HepG2 (cell line): ENCODE results near the gene DCST2. TPM values are rescaled to one million over a fixed set of nuclear protein-coding genes. Genes with fewer than 3 reads are reported as not detected.

ENCODE experiments used
- ARNT ChIP-seq: fragments of 450-650 bp; IDR thresholded peaks from 2 replicates; pipeline ENCODE4 v1.6.1; 2017
- CEBPZ ChIP-seq: IDR thresholded peaks from 2 replicates; pipeline ENCODE4 v1.6.1; 2012; ENCODE audit warnings: low read length, improper control_type of control experiment
- DR1 ChIP-seq: sonication (generic); formaldehyde crosslinking; IDR thresholded peaks from 2 replicates; pipeline ENCODE4 v1.8.0; 2021; ENCODE audit warnings: mild to moderate bottlenecking, missing genetic modification reagents, inconsistent platforms
- FOSL1 ChIP-seq: sonication (generic); formaldehyde crosslinking; IDR thresholded peaks from 2 replicates; pipeline ENCODE4 v1.9.0; 2021; ENCODE audit warnings: missing genetic modification reagents, borderline replicate concordance
- FOXM1 ChIP-seq: sonication (generic); formaldehyde crosslinking; IDR thresholded peaks from 2 replicates; pipeline ENCODE4 v1.5.0; 2020; ENCODE audit warnings: missing genetic modification reagents
- GLI4 ChIP-seq: sonication (generic); formaldehyde crosslinking; IDR thresholded peaks from 2 replicates; pipeline ENCODE4 v1.5.1; 2020; ENCODE audit warnings: missing genetic modification reagents, mild to moderate bottlenecking, moderate library complexity, borderline replicate concordance
- GPN1 ChIP-seq: sonication (generic); formaldehyde crosslinking; IDR thresholded peaks from 2 replicates; pipeline ENCODE4 v1.5.1; 2020; ENCODE audit warnings: missing genetic modification reagents, borderline replicate concordance
- HDAC1 ChIP-seq: sonication (generic); formaldehyde crosslinking; IDR thresholded peaks from 2 replicates; pipeline ENCODE4 v1.5.1; 2020; ENCODE audit warnings: mild to moderate bottlenecking, missing genetic modification reagents
- HDAC6 ChIP-seq: fragments of 200-600 bp; sonication (generic); IDR thresholded peaks from 2 replicates; pipeline ENCODE4 v1.7.0; 2017; ENCODE audit warnings: mild to moderate bottlenecking, antibody characterized with exemption, low read length, low read depth
- HMG20A ChIP-seq: IDR thresholded peaks from 2 replicates; pipeline ENCODE4 v1.6.1; 2016; ENCODE audit warnings: borderline replicate concordance
- JUND ChIP-seq: sonication (generic); formaldehyde crosslinking; IDR thresholded peaks from 2 replicates; pipeline ENCODE4 v1.8.0; 2022; ENCODE audit warnings: mild to moderate bottlenecking, missing genetic modification reagents
- KDM5A ChIP-seq: fragments of 200-600 bp; sonication (generic); IDR thresholded peaks from 2 replicates; pipeline ENCODE4 v1.7.0; 2018; ENCODE audit warnings: antibody characterized with exemption, mild to moderate bottlenecking, low read length, borderline replicate concordance
- MYNN ChIP-seq: sonication (generic); formaldehyde crosslinking; IDR thresholded peaks from 2 replicates; pipeline ENCODE4 v1.4.0; 2020; ENCODE audit warnings: mild to moderate bottlenecking, low read depth, missing genetic modification reagents
- NFE2 ChIP-seq: sonication (generic); formaldehyde crosslinking; IDR thresholded peaks from 2 replicates; pipeline ENCODE4 v1.4.0; 2020; ENCODE audit warnings: missing genetic modification reagents
- POLR2A ChIP-seq, 2 experiments: IDR thresholded peaks; 2 replicates each; pipeline ENCODE4 v1.6.1; 2011; ENCODE audit warnings: low read depth in 2 of 2, low read length in 2 of 2, mild to moderate bottlenecking in 1 of 2, moderate library complexity in 1 of 2; ENCODE audit not compliant: insufficient read depth in 1 of 2
- SALL2 ChIP-seq: sonication (generic); formaldehyde crosslinking; IDR thresholded peaks from 2 replicates; pipeline ENCODE4 v1.8.1; 2023; ENCODE audit warnings: mild to moderate bottlenecking, missing genetic modification reagents, inconsistent platforms
- SSRP1 ChIP-seq: IDR thresholded peaks from 2 replicates; pipeline ENCODE4 v1.6.1; 2016; ENCODE audit warnings: control low read depth
- TOE1 ChIP-seq: sonication (generic); formaldehyde crosslinking; IDR thresholded peaks from 2 replicates; pipeline ENCODE4 v1.4.0; 2020; ENCODE audit warnings: mild to moderate bottlenecking, missing genetic modification reagents
- XRCC5 ChIP-seq: fragments of 200-400 bp; formaldehyde crosslinking; optimal IDR thresholded peaks from 2 replicates; pipeline ENCODE3; 2017; ENCODE audit warnings: mild to moderate bottlenecking, low read length
- ZNF232 ChIP-seq: sonication (generic); formaldehyde crosslinking; IDR thresholded peaks from 2 replicates; pipeline ENCODE4 v1.4.0; 2020; ENCODE audit warnings: missing genetic modification reagents, borderline replicate concordance
- ZNF260 ChIP-seq: sonication (generic); formaldehyde crosslinking; IDR thresholded peaks from 2 replicates; pipeline ENCODE4 v1.4.0; 2020; ENCODE audit warnings: missing genetic modification reagents, low read depth, mild to moderate bottlenecking, borderline replicate concordance
- ZNF329 ChIP-seq: sonication (generic); formaldehyde crosslinking; IDR thresholded peaks from 2 replicates; pipeline ENCODE4 v1.9.0; 2021; ENCODE audit warnings: low read depth, mild to moderate bottlenecking, missing genetic modification reagents
- ZNF333 ChIP-seq: sonication (generic); formaldehyde crosslinking; IDR thresholded peaks from 2 replicates; pipeline ENCODE4 v1.4.0; 2020; ENCODE audit warnings: mild to moderate bottlenecking, missing genetic modification reagents, borderline replicate concordance
- ZNF337 ChIP-seq: sonication (generic); formaldehyde crosslinking; IDR thresholded peaks from 2 replicates; pipeline ENCODE4 v1.5.1; 2020; ENCODE audit warnings: missing genetic modification reagents, low read depth, mild to moderate bottlenecking, borderline replicate concordance
- ZNF724P ChIP-seq: sonication (generic); formaldehyde crosslinking; IDR thresholded peaks from 2 replicates; pipeline ENCODE4 v1.8.0; 2022; ENCODE audit warnings: missing genetic modification reagents, borderline replicate concordance
- polyA plus RNA-seq, 8 experiments: library from polyadenylated mRNA; depleted of rRNA in 3 of 8; stranded (reverse) in 7 of 8; unstranded in 1 of 8; fragments of >200 nt; fragmentation: Illumina TruSeq in 4 of 8; extraction: Trizol in 4 of 8; gene quantifications; 2 replicates each; pipeline versions ENCODE4 v1.2.1 to v1.2.3, GENCODE V29; 2011 to 2016; ENCODE audit warnings: low read depth in 4 of 8, missing spikeins in 1 of 8, mixed read lengths in 1 of 8; ENCODE audit not compliant: insufficient read depth in 1 of 8
- total RNA-seq, 5 experiments: library from RNA; depleted of rRNA; stranded (reverse); fragments of >200 nt; fragmentation: Illumina TruSeq; extraction: Trizol; gene quantifications; 2 replicates each; pipeline ENCODE4 v1.2.3, GENCODE V29; 2016; ENCODE audit warnings: low read depth in 1 of 5
- TF ChIP-seq, protein P1 (sequence below): IDR thresholded peaks from 2 replicates; pipeline ENCODE4 v1.6.1; 2016
- TF ChIP-seq, protein P2 (sequence below): sonication (generic); formaldehyde crosslinking; conservative IDR thresholded peaks from 2 replicates; pipeline ENCODE4 v1.8.0; 2022; ENCODE audit warnings: low read depth, missing genetic modification reagents

DCST2 gene
- total and polyA plus RNA-seq, 2 of the 13 experiments (the other 11 are each of a cell fraction or from before 2014, with no cell fraction given): 0.74 TPM; not detected in 1

- TF ChIP-seq, protein P1, sequence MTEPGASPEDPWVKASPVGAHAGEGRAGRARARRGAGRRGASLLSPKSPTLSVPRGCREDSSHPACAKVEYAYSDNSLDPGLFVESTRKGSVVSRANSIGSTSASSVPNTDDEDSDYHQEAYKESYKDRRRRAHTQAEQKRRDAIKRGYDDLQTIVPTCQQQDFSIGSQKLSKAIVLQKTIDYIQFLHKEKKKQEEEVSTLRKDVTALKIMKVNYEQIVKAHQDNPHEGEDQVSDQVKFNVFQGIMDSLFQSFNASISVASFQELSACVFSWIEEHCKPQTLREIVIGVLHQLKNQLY: peak; percentile 16; the same call in 1 of the 2 replicates
- peak; percentile 55; the same call in 1 of the 2 replicates for TF ChIP-seq HMG20A (CRISPR knock-in tag)
- TF ChIP-seq XRCC5: peak; percentile 81
- no peak for TF ChIP-seq ZNF333 (CRISPR knock-in tag)
- no peak for TF ChIP-seq FOXM1 (CRISPR knock-in tag)
- TF ChIP-seq ZNF337 (CRISPR knock-in tag): no peak
- TF ChIP-seq TOE1: no peak
- TF ChIP-seq ZNF724P: no peak
- TF ChIP-seq FOSL1 (CRISPR knock-in tag): no peak
- no peak for TF ChIP-seq GLI4 (CRISPR knock-in tag)
- no peak for TF ChIP-seq ZNF329
- no peak for TF ChIP-seq ARNT
- TF ChIP-seq KDM5A: no peak
- peak; percentile 60 to 69; a peak in 3 of 4 replicates for TF ChIP-seq POLR2A (IDR thresholded peaks at IDR 0.05; ENCODE audit: insufficient read depth in 1 of 2, low read depth in 2 of 2, low read length in 2 of 2)
- TF ChIP-seq JUND (CRISPR knock-in tag): no peak
- no peak for TF ChIP-seq NFE2
- TF ChIP-seq ZNF232 (CRISPR knock-in tag): peak; percentile 65; the same call in 1 of the 2 replicates
- TF ChIP-seq GPN1 (CRISPR knock-in tag): no peak
- TF ChIP-seq HDAC6: no peak
- TF ChIP-seq ZNF260 (CRISPR knock-in tag): no peak
- no peak for TF ChIP-seq CEBPZ
- peak; percentile 23; the same call in 1 of the 2 replicates for TF ChIP-seq SSRP1 (CRISPR knock-in tag)
- TF ChIP-seq, protein P2, sequence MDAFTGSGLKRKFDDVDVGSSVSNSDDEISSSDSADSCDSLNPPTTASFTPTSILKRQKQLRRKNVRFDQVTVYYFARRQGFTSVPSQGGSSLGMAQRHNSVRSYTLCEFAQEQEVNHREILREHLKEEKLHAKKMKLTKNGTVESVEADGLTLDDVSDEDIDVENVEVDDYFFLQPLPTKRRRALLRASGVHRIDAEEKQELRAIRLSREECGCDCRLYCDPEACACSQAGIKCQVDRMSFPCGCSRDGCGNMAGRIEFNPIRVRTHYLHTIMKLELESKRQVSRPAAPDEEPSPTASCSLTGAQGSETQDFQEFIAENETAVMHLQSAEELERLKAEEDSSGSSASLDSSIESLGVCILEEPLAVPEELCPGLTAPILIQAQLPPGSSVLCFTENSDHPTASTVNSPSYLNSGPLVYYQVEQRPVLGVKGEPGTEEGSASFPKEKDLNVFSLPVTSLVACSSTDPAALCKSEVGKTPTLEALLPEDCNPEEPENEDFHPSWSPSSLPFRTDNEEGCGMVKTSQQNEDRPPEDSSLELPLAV (CRISPR knock-in tag): no peak
- peak; percentile 70; the same call in 1 of the 2 replicates for TF ChIP-seq HDAC1 (CRISPR knock-in tag)
- TF ChIP-seq SALL2 (CRISPR knock-in tag): no peak
- TF ChIP-seq DR1 (CRISPR knock-in tag): no peak
- TF ChIP-seq MYNN: no peak
Observed at GRCh38 chr1:154972517-154973343, 60.9 kb downstream of the DCST2 start (continued).
